GM21515 (cell line): ENCODE data around the gene TLR6.
A peak's percentile ranks its signal among the peaks of the same experiment; 100 is the strongest.
"Not testable (repeated sequence)": the region's sequence is repeated elsewhere in the genome, so short reads cannot be mapped to it uniquely, and the experiment has no call there.

Experiments
- ATAC-seq: cut with Tn5 transposase; IDR thresholded peaks from one replicate; pipeline ENCODE4 v1.9.1; 2021; ENCODE audit not compliant: unreplicated experiment

The TLR6 gene

DNA sequence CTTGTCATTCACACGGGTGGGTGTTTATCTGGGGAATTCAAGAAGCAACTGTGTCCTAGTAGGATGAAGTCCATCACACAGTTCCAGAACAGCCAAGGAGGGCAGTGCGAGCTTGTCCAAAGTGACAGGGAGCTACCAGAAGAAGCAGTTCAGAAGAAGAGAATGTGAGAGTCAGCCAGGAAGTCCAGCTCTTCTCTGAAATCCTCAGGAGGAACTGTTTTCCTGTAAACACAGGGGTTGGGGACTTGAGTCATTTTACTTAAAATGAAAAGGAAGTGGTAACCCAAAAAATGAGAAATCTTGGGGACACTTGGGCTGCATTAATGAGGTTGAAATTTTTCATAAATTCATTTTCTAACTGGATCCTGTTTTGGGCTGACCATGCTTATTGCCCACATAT lies 65.6 kb downstream of the TLR6 start:
- no peak for ATAC-seq

DNA sequence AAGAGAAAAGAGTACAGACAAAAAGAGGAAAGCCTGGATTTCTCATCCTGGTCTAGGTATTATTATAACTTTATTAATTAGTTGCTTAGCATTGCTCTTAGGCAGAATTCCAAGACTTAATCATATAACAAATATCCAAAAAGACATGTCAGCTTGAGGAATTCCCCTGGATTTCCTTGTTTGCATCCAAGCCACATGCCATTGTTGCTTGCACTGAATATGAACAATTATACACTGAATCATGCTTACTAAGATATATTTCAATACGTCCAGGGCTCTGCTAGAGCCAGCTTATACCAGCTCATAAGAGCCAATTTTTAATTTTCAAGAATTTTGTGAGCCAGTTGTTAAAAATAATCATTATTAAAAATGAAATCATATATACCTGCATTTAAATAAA lies 68.3 kb downstream of the TLR6 start:
- no peak for ATAC-seq

- no peak for ATAC-seq
Observed at GRCh38 chr4:38787693-38788092, 68.9 kb downstream of the TLR6 start.

- no peak for ATAC-seq
Observed at GRCh38 chr4:38785901-38786402, 70.7 kb downstream of the TLR6 start.

DNA sequence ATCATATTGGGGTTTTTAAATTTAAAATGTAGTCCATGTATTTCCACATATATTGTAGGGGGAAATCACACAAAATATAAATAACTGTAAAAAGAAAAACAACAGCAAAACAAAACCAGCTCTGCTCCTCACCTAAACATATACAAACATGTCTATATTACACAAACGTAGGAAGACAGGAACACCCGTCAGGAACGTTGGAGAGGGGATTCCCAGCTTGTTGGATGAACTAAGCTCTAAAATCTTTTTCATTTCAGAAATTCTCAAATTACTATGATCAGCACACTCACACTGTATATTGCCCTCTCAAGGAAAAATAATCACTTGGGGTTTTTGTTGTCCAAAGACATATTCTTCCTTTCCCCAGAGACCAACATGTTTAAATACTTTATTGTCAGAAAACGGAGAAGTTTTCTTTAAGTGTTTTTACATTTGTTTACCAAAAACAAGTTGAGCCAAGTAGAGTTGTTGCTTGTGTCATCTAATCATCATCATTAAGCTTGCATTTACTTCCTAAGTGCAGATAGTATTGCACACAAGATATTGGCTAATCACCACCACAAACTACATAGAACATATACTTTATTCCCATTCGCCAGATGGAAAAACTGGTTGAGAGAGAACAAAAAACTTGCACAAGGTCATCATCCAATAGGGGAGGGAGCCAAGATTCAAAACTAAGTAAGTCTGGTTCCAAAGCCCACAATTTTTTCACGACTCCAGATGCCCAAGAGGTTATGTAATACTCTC lies 71.4 kb downstream of the TLR6 start:
- no peak for ATAC-seq

- no peak for ATAC-seq
Observed at GRCh38 chr4:38784141-38784540, 72.5 kb downstream of the TLR6 start.

GRCh38 chr4:38783109-38783460 lies 73.5 kb downstream of the TLR6 start:
- ATAC-seq = no peak

DNA sequence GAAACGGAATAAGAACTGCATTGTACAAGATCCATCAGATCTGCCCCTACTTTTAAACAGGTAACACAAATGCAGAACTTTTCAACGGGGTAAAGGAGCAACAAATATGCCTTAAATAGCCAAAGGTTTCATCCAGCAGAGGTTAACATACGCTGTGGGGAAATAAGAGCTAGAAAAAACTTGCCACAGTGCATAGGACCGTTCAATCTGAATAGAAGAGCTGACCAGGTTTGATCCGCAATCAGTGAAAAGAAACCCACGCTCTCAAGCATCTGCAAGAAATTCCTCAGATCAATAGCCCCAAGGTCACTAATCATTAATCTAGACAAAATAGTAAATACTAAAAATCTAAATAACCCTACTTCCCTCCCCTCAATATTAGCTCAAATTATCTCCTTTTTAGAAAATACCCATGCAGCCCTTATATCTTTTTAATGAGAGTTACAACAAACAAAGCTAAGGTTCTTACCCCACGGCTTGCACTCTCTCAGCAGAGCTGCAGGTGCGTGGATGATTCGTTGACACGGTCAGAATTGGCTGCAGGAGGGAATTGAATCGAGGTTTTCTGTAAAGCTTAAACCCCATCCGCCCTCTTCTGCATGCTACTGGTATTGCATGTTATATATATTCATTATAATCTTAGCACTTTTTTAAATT lies 74.0 kb downstream of the TLR6 start, which contains the start of gene TLR10:
TLR10 (minus strand) TSS at position 539 of the 657 bp plus-strand sequence. CDS start 7,400 bp downstream, outside the sequence.
- ATAC-seq = peak; percentile 64

- ATAC-seq = peak; percentile 40
Observed at GRCh38 chr4:38781854-38782261, 74.8 kb downstream of the TLR6 start.

DNA sequence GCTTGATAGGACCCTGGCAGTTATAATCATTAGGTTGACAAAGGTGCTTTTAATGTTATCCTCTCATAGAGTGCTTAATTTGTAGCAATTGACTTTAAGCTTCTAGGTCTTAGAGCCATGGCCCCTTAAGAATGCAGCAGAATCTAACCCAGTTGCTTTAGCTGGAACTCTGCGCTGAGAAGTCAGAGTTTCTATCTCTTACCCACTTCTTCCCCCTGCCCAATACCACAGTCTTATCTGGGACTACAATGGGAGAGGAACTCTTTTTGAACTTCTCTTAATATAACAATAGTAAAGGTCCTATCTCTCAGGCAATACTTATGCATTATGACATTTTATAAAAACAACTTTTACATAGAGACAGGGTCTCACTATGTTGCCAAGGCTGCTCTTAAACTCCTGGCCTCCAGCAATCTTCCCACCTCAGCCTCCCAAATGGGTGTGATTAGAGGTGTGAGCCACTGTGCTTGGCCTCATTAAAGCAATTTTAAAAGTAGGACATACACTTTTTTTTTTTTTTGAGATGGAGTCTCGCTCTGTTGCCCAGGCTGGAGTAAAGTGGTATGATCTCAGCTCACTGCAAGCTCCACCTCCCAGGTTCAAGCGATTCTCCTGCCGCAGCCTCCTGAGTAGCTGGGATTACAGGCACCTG lies 75.7 kb downstream of the TLR6 start:
- no peak for ATAC-seq

- ATAC-seq = no peak
Observed at GRCh38 chr4:38779790-38780189, 76.8 kb downstream of the TLR6 start.

GRCh38 chr4:38777925-38778324 lies 78.7 kb downstream of the TLR6 start:
- not testable (repeated sequence) for ATAC-seq

DNA sequence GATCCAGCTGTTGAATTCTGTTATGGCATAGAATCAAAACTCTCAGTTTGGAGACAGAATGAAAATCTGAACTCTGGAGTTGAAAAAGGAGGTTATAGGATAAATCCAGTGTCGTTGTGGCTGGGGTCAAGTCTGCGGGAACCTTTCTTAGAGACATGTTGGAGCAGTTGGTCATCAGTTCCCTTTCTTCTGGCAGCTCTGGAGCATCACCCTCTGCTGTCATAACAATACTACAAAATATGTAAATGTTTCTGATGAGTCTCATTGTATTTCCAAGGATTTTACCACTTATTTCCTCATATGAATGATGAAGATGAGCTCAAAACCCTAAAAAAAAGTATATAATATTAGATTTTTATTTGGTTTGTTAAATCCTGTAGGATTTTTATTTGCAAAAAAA lies 81.3 kb downstream of the TLR6 start:
- no peak for ATAC-seq

- no peak for ATAC-seq
Observed at GRCh38 chr4:38774181-38774955, 82.2 kb downstream of the TLR6 start.
